Upper lobe of left lung (tissue), 4 donors: ENCODE measurements around the gene RAMAC.

Source experiments
- CTCF ChIP-seq, 6 experiments: fragments of 450-650 bp in 4 of 6; fragments of 200-600 bp in 2 of 6; sonication (generic) in 2 of 6; IDR thresholded peaks; one replicate each; pipeline ENCODE4 v1.5.1; 2016 to 2019; ENCODE audit warnings: antibody characterized with exemption in 6 of 6
- POLR2A ChIP-seq, 4 donors: fragments of 450-650 bp; IDR thresholded peaks; one replicate each; pipeline ENCODE4 v1.5.1; 2016 to 2017; ENCODE audit warnings: antibody characterized with exemption in 4 of 4, mild to moderate bottlenecking in 2 of 4

- no peak for TF ChIP-seq CTCF (IDR thresholded peaks at IDR 0.05)
- no peak for TF ChIP-seq POLR2A (IDR thresholded peaks at IDR 0.05)
These were observed 25.2 kb upstream of the RAMAC start for GRCh38 chr15:82960766-82961165.
